Activated naive CD8-positive, alpha-beta T cell treated with anti-CD3 and anti-CD28 coated beads for 36 hours (primary cell): ENCODE measurements around the gene FHL1. TPM values are rescaled to one million over a fixed set of nuclear protein-coding genes. Genes with fewer than 3 reads are reported as not detected.
A peak's percentile ranks its signal among the peaks of the same experiment; 100 is the strongest.

Source experiments
- DNase-seq: peaks from one replicate; pipeline ENCODE4 v3.0.0; 2021
- H3K27ac Mint-ChIP-seq: one replicate; pipeline ENCODE4 v1.8.0; 2022; ENCODE audit warnings: mild to moderate bottlenecking, moderate library complexity, mixed read lengths
- H3K27me3 Mint-ChIP-seq: one replicate; pipeline ENCODE4 v1.8.0; 2022; ENCODE audit warnings: mild to moderate bottlenecking, mixed read lengths
- H3K36me3 Mint-ChIP-seq: one replicate; pipeline ENCODE4 v1.8.0; 2021; ENCODE audit warnings: mild to moderate bottlenecking, mixed read lengths
- H3K4me1 Mint-ChIP-seq: one replicate; pipeline ENCODE4 v1.8.0; 2021; ENCODE audit warnings: mixed read lengths
- H3K4me3 Mint-ChIP-seq: one replicate; pipeline ENCODE4 v1.8.0; 2022; ENCODE audit warnings: mild to moderate bottlenecking, moderate library complexity, mixed read lengths
- H3K9me3 Mint-ChIP-seq: one replicate; pipeline ENCODE4 v1.8.0; 2022; ENCODE audit warnings: mixed read lengths
- total RNA-seq, 2 experiments: library from RNA; stranded (reverse); gene quantifications; one replicate each; pipeline ENCODE4 v1.2.3, GENCODE V29; 2021

Gene FHL1
- total RNA-seq, 2 experiments from 2014 or later: 12.0 to 15.5 TPM

DNA sequence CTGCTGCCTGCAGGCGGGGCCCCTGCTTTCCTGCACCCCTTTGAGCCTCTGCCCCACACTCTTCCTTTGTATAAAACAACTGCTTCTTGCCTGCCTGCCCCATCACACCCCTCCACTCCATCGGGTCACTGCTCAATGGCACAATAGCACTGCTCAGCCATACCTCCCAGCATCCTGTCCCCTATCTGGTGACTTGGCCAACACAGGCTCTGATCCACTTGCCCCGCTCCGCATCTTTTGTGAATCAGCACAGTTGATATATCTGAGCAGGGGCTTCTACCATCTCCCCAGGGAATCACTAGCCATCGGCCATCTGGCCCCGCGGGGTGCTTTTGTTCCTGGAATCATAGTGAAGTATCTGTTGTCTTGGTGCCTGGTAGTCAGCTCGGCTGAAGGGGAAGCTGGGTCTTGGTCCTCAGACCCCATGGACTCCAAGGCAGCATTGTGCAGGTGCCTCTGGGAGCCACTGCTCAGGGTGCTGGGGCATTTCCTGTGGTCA lies 58.6 kb downstream of the FHL1 start:
- H3K9me3 Mint-ChIP-seq: no peaks in the 10 kb centered on the region
- H3K27ac Mint-ChIP-seq: no peak overlapping the region
- H3K4me1 Mint-ChIP-seq: peaks cover 15% of the 10 kb centered on the region
- H3K36me3 Mint-ChIP-seq: peaks cover 2% of the 10 kb centered on the region
- no peak for DNase-seq
- no peaks in the 10 kb centered on the region for H3K27me3 Mint-ChIP-seq
- no peak overlapping the region for H3K4me3 Mint-ChIP-seq

DNA sequence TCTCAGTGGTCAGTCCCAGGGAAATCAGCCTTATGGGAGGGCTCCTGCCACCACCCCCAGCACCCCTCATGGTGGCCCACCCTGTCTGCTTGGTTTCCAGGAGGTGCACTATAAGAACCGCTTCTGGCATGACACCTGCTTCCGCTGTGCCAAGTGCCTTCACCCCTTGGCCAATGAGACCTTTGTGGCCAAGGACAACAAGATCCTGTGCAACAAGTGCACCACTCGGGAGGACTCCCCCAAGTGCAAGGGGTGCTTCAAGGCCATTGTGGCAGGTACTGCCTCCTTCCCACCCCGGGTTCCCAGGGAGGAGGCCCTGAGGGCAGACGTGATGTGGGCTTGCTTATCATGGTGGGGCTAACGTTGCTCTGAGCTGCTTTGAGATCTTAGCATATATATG lies 59.6 kb downstream of the FHL1 start:
- Mint-ChIP-seq H3K4me1 (peaks cover 15% of the 10 kb centered on the region), H3K27me3 (no peaks in the 10 kb centered on the region), H3K9me3 (no peaks in the 10 kb centered on the region), H3K36me3 (peaks cover 2% of the 10 kb centered on the region), H3K27ac (no peak overlapping the region), H3K4me3 (no peak overlapping the region)
- DNase-seq: no peak

GRCh38 chrX:136207546-136207945 lies 60.2 kb downstream of the FHL1 start:
- Mint-ChIP-seq H3K4me1 (peaks cover 14% of the 10 kb centered on the region), H3K27ac (no peak overlapping the region), H3K9me3 (no peaks in the 10 kb centered on the region), H3K36me3 (peaks cover 2% of the 10 kb centered on the region), H3K4me3 (no peak overlapping the region), H3K27me3 (no peaks in the 10 kb centered on the region)
- DNase-seq: no peak

GRCh38 chrX:136209016-136209738 lies 61.8 kb downstream of the FHL1 start:
- Mint-ChIP-seq H3K4me1 (peaks cover 5% of the 10 kb centered on the region), H3K4me3 (no peak overlapping the region), H3K36me3 (peaks cover 2% of the 10 kb centered on the region), H3K27me3 (no peaks in the 10 kb centered on the region), H3K9me3 (no peaks in the 10 kb centered on the region), H3K27ac (no peak overlapping the region)
- DNase-seq: peak; percentile 17

- no peak for DNase-seq
- Mint-ChIP-seq H3K27ac (no peak overlapping the region), H3K4me3 (no peak overlapping the region), H3K27me3 (no peaks in the 10 kb centered on the region), H3K4me1 (peaks cover 4% of the 10 kb centered on the region), H3K36me3 (peaks cover 2% of the 10 kb centered on the region), H3K9me3 (no peaks in the 10 kb centered on the region)
Observed at GRCh38 chrX:136209751-136210150, 62.4 kb downstream of the FHL1 start.

DNA sequence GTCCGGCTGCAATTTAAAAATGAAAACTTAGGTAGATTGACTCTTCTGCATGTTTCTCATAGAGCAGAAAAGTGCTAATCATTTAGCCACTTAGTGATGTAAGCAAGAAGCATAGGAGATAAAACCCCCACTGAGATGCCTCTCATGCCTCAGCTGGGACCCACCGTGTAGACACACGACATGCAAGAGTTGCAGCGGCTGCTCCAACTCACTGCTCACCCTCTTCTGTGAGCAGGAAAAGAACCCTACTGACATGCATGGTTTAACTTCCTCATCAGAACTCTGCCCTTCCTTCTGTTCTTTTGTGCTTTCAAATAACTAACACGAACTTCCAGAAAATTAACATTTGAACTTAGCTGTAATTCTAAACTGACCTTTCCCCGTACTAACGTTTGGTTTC lies 62.9 kb downstream of the FHL1 start:
- H3K27ac Mint-ChIP-seq: no peak overlapping the region
- H3K9me3 Mint-ChIP-seq: no peaks in the 10 kb centered on the region
- H3K27me3 Mint-ChIP-seq: no peaks in the 10 kb centered on the region
- H3K4me3 Mint-ChIP-seq: no peak overlapping the region
- DNase-seq: no peak
- H3K4me1 Mint-ChIP-seq: no peaks in the 10 kb centered on the region
- H3K36me3 Mint-ChIP-seq: peaks cover 2% of the 10 kb centered on the region

DNA sequence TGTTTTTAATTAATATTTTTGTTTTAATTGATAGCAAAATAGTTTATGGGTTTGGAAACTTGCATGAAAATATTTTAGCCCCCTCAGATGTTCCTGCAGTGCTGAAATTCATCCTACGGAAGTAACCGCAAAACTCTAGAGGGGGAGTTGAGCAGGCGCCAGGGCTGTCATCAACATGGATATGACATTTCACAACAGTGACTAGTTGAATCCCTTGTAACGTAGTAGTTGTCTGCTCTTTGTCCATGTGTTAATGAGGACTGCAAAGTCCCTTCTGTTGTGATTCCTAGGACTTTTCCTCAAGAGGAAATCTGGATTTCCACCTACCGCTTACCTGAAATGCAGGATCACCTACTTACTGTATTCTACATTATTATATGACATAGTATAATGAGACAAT lies 63.5 kb downstream of the FHL1 start:
- DNase-seq: no peak
- H3K27me3 Mint-ChIP-seq: no peaks in the 10 kb centered on the region

DNA sequence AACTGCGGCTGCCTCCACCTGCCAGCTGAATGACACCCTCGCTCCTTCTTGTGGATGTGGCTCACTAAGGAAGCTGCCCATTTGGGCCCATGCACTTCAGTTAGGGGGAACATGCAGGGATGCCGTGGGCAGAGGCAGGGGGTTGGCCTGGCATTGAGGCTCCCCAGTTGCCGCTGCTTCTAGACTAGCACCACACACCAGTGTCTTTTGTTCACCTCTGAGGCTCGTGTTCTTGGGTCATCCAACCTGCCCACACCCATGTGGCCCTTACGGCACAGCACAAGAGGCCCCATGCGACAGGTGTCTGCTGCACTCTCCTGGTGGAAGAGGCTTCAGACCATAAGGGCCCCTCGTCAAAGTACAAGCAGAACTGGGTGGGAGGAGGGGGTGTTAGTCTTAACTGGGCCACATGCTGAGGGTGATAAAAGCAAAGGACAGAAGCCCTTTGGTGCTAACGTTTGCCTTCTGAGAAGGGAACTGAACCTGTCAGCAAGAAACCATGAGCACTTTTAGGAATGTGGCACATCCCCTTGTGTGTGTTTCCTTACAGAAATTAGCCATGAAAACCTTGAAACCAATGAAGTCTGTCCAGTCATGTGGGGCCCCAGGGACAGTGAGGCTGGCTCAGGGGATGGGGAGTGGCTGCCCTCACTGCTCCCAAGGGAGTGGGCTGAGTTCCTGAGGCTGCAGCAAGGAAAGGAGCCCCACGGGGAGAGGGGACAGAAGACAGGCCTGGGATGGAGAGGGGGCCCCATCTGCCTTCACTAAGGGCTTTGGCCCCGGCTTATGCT lies 64.6 kb downstream of the FHL1 start:
- H3K27ac Mint-ChIP-seq: no peak overlapping the region
- H3K36me3 Mint-ChIP-seq: peaks cover 2% of the 10 kb centered on the region
- no peak for DNase-seq
- H3K9me3 Mint-ChIP-seq: no peaks in the 10 kb centered on the region
- H3K4me1 Mint-ChIP-seq: no peaks in the 10 kb centered on the region
- H3K27me3 Mint-ChIP-seq: no peaks in the 10 kb centered on the region
- no peak overlapping the region for H3K4me3 Mint-ChIP-seq

More for the DNA sequence above, 63.5 kb downstream of the FHL1 start:
- Mint-ChIP-seq H3K36me3 (peaks cover 2% of the 10 kb centered on the region), H3K9me3 (no peaks in the 10 kb centered on the region), H3K27ac (no peak overlapping the region), H3K4me1 (no peaks in the 10 kb centered on the region), H3K4me3 (no peak overlapping the region)

GRCh38 chrX:136212557-136213111 lies 65.3 kb downstream of the FHL1 start:
- Mint-ChIP-seq H3K27ac (no peak overlapping the region), H3K4me3 (no peak overlapping the region), H3K4me1 (no peaks in the 10 kb centered on the region), H3K9me3 (no peaks in the 10 kb centered on the region), H3K36me3 (peaks cover 2% of the 10 kb centered on the region), H3K27me3 (no peaks in the 10 kb centered on the region)
- DNase-seq: no peak

DNA sequence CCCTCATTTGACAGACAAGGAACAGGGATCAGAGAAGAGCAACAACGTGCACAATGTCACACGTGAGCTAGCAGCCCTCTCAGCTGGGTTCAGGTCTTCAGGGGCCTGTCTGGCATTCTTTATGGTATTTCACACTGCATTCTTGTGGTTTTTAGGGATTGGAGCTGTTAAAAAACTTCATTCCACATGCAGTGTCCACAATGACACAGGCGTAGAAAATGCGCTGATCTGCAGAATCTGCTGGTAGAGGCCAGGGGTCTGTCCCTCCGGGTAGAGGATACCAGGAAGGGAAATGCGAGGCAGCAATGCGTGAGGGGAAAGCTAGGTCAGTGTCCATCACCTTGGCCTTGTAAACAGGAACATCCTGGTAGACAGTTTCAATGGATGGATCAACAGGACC lies 67.2 kb downstream of the FHL1 start:
- Mint-ChIP-seq H3K27me3 (no peaks in the 10 kb centered on the region), H3K9me3 (no peaks in the 10 kb centered on the region), H3K36me3 (peaks cover 2% of the 10 kb centered on the region), H3K27ac (no peak overlapping the region), H3K4me3 (no peak overlapping the region), H3K4me1 (peaks cover 2% of the 10 kb centered on the region)
- no peak for DNase-seq

DNA sequence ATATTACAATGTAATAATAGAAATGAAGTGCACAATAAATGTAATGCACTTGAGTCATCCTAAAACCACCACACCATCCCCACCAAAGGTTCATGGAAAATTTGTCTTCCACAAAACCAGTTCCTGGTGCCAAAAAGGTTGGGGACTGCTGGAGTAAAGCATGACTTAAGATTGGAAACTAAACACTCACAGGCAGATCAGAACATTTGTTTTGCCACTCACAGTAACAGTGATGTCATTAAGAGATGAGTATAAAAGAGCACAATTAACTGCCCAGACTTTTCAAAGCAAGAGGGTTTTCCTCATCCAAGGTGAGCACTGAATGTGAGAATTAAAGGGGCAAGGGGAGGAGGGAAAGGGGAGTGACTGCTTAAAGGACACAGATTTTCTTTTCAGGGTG lies 68.2 kb downstream of the FHL1 start:
- DNase-seq: no peak
- H3K4me3 Mint-ChIP-seq: no peak overlapping the region
- no peaks in the 10 kb centered on the region for H3K9me3 Mint-ChIP-seq
- no peaks in the 10 kb centered on the region for H3K27me3 Mint-ChIP-seq
- peaks cover 2% of the 10 kb centered on the region for H3K36me3 Mint-ChIP-seq
- H3K4me1 Mint-ChIP-seq: peaks cover 2% of the 10 kb centered on the region
- H3K27ac Mint-ChIP-seq: no peak overlapping the region

DNA sequence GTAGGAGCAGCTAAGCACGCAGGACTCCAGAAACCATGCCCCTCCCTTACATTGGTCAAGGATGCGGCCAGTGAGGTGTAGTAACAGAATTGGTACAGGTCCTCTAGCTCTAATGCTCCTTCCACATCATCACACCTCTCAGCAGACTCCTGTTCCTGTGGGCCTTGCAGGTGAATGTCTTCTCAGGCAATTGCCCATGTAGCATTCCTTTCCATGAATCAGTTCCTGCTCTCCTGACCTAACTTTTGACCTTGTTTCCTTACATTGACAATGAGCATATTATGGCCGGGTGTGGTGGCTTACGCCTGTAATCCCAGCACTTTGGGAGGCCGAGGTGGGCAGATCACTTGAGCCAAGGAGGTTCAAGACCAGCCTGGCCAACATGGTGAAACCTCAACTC lies 72.6 kb downstream of the FHL1 start:
- Mint-ChIP-seq H3K27ac (no peak overlapping the region), H3K36me3 (peaks cover 5% of the 10 kb centered on the region), H3K4me1 (peaks cover 2% of the 10 kb centered on the region), H3K9me3 (no peaks in the 10 kb centered on the region), H3K4me3 (no peak overlapping the region), H3K27me3 (no peaks in the 10 kb centered on the region)
- no peak for DNase-seq

GRCh38 chrX:136220540-136220939 lies 73.2 kb downstream of the FHL1 start:
- Mint-ChIP-seq H3K36me3 (peaks cover 7% of the 10 kb centered on the region), H3K27me3 (no peaks in the 10 kb centered on the region), H3K4me3 (no peak overlapping the region), H3K27ac (no peak overlapping the region), H3K9me3 (no peaks in the 10 kb centered on the region), H3K4me1 (peaks cover 2% of the 10 kb centered on the region)
- no peak for DNase-seq

DNA sequence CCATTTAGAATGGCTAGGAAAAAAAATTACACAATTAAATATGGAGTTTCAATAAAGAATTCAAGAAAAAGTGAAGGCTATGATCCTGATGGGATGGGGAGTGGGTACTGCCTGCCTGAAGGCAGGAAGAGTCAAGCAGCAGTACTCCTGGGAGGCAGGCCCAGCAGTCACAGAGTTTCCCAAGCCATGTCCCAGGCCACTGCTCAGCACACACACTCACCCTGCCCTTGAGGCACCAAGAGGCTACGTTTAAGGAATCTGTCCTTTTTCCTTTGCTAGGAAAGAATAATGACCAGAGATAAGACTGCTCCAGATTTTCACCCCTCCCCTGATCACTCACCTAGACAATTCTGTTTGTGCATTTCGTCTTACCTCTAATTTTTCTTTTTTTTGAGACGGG lies 73.6 kb downstream of the FHL1 start:
- H3K4me3 Mint-ChIP-seq: no peak overlapping the region
- peaks cover 9% of the 10 kb centered on the region for H3K36me3 Mint-ChIP-seq
- H3K27ac Mint-ChIP-seq: no peak overlapping the region

GRCh38 chrX:136221851-136222513 lies 74.6 kb downstream of the FHL1 start:
- Mint-ChIP-seq H3K36me3 (peaks cover 9% of the 10 kb centered on the region), H3K4me3 (no peak overlapping the region), H3K27me3 (no peaks in the 10 kb centered on the region), H3K27ac (no peak overlapping the region), H3K9me3 (no peaks in the 10 kb centered on the region), H3K4me1 (peaks cover 2% of the 10 kb centered on the region)
- DNase-seq: no peak

More for the DNA sequence above, 73.6 kb downstream of the FHL1 start:
- no peak for DNase-seq
- H3K4me1 Mint-ChIP-seq: peaks cover 2% of the 10 kb centered on the region
- no peaks in the 10 kb centered on the region for H3K27me3 Mint-ChIP-seq
- H3K9me3 Mint-ChIP-seq: no peaks in the 10 kb centered on the region
